ENCODE results near the gene TAS2R41. TPM values are rescaled to one million over a fixed set of nuclear protein-coding genes. Genes with fewer than 3 reads are reported as not detected.

TAS2R41 gene
- total RNA-seq, 4 donors from 2014 or later: not detected

- TF ChIP-seq CTCF (IDR thresholded peaks at IDR 0.05) (no peak), POLR2AphosphoS5 (IDR thresholded peaks at IDR 0.05) (no peak), EP300 (IDR thresholded peaks at IDR 0.05) (no peak), POLR2A (IDR thresholded peaks at IDR 0.05) (no peak)
These were observed 33.5 kb upstream of the TAS2R41 start for GRCh38 chr7:143444063-143444782.

GRCh38 chr7:143444785-143445184 lies 32.9 kb upstream of the TAS2R41 start:
- no peak for DNase-seq (ENCODE audit: low spot score in 2 of 2)
- no peak overlapping the region for H3K4me3 ChIP-seq
- no peaks in the 10 kb centered on the region for H3K4me1 ChIP-seq
- H3K27me3 ChIP-seq: no peaks in the 10 kb centered on the region
- no peak overlapping the region for H3K27ac ChIP-seq
- TF ChIP-seq EP300 (IDR thresholded peaks at IDR 0.05) (no peak), POLR2AphosphoS5 (IDR thresholded peaks at IDR 0.05) (no peak), POLR2A (IDR thresholded peaks at IDR 0.05) (no peak), CTCF (IDR thresholded peaks at IDR 0.05) (no peak)
- no peaks in the 10 kb centered on the region for H3K9me3 ChIP-seq
- 100% methylated on average over 1 of the region's 1 CpG for WGBS
- no peaks in the 10 kb centered on the region for H3K36me3 ChIP-seq

More at GRCh38 chr7:143444063-143444782, 33.5 kb upstream of the TAS2R41 start:
- Histone ChIP-seq H3K36me3 (no peaks in the 10 kb centered on the region), H3K27ac (no peak overlapping the region), H3K9me3 (no peaks in the 10 kb centered on the region), H3K27me3 (no peaks in the 10 kb centered on the region), H3K4me3 (no peak overlapping the region), H3K4me1 (no peaks in the 10 kb centered on the region)
- no peak for DNase-seq (ENCODE audit: low spot score in 2 of 2)
- WGBS: 92% methylated on average over 6 of the region's 6 CpGs

GRCh38 chr7:143447466-143447865 lies 30.2 kb upstream of the TAS2R41 start:
- no peaks in the 10 kb centered on the region for H3K4me1 ChIP-seq
- TF ChIP-seq POLR2AphosphoS5 (IDR thresholded peaks at IDR 0.05): no peak
- TF ChIP-seq EP300 (IDR thresholded peaks at IDR 0.05): no peak
- TF ChIP-seq CTCF (IDR thresholded peaks at IDR 0.05): no peak
- no peak for TF ChIP-seq POLR2A (IDR thresholded peaks at IDR 0.05)
- H3K27ac ChIP-seq: no peak overlapping the region
- H3K9me3 ChIP-seq: no peaks in the 10 kb centered on the region
- 81% methylated on average over 3 of the region's 3 CpGs for WGBS
- no peak for DNase-seq (ENCODE audit: low spot score in 2 of 2)
- no peak overlapping the region for H3K4me3 ChIP-seq
- H3K27me3 ChIP-seq: no peaks in the 10 kb centered on the region
- no peaks in the 10 kb centered on the region for H3K36me3 ChIP-seq

GRCh38 chr7:143448429-143448828 lies 29.2 kb upstream of the TAS2R41 start:
- H3K4me3 ChIP-seq: no peak overlapping the region
- no peaks in the 10 kb centered on the region for H3K27me3 ChIP-seq
- H3K27ac ChIP-seq: no peak overlapping the region
- 85% methylated on average over 5 of the region's 5 CpGs for WGBS
- no peaks in the 10 kb centered on the region for H3K9me3 ChIP-seq
- TF ChIP-seq EP300 (IDR thresholded peaks at IDR 0.05) (no peak), POLR2AphosphoS5 (IDR thresholded peaks at IDR 0.05) (no peak), CTCF (IDR thresholded peaks at IDR 0.05) (no peak), POLR2A (IDR thresholded peaks at IDR 0.05) (no peak)
- H3K4me1 ChIP-seq: no peaks in the 10 kb centered on the region
- DNase-seq (ENCODE audit: low spot score in 2 of 2): no peak
- H3K36me3 ChIP-seq: no peaks in the 10 kb centered on the region

- H3K27ac ChIP-seq: no peak overlapping the region
- WGBS: 90% methylated on average over 3 of the region's 3 CpGs
- TF ChIP-seq POLR2AphosphoS5 (IDR thresholded peaks at IDR 0.05) (no peak), CTCF (IDR thresholded peaks at IDR 0.05) (no peak), POLR2A (IDR thresholded peaks at IDR 0.05) (no peak), EP300 (IDR thresholded peaks at IDR 0.05) (no peak)
- H3K4me3 ChIP-seq: no peak overlapping the region
- H3K27me3 ChIP-seq: no peaks in the 10 kb centered on the region
- H3K9me3 ChIP-seq: no peaks in the 10 kb centered on the region
- no peaks in the 10 kb centered on the region for H3K36me3 ChIP-seq
- no peak for DNase-seq (ENCODE audit: low spot score in 2 of 2)
- peaks cover 11% of the 10 kb centered on the region for H3K4me1 ChIP-seq
These were observed 27.9 kb upstream of the TAS2R41 start for GRCh38 chr7:143449793-143450192.
